Adipocyte (in vitro differentiated cells): ENCODE measurements around the gene CMIP.
"Not testable (repeated sequence)": the region's sequence is repeated elsewhere in the genome, so short reads cannot be mapped to it uniquely, and the experiment has no call there.

Experiments used
- DNase-seq: peaks from one replicate; pipeline ENCODE4 v3.0.0-alpha.2; 2015; ENCODE audit warnings: low read depth
- H3K27me3 ChIP-seq: replicated peaks from 2 replicates; pipeline ENCODE4 v1.7.0; 2013; ENCODE audit warnings: mild to moderate bottlenecking, low read length, moderate library complexity; ENCODE audit not compliant: control insufficient read depth, insufficient read depth
- H3K36me3 ChIP-seq: 2 replicates; pipeline ENCODE4 v1.7.0; 2013; ENCODE audit warnings: low read length, mild to moderate bottlenecking, moderate library complexity; ENCODE audit not compliant: control insufficient read depth, insufficient read depth, severe bottlenecking
- H3K4me1 ChIP-seq: 2 replicates; pipeline ENCODE4 v1.7.0; 2013; ENCODE audit warnings: mild to moderate bottlenecking, low read length, moderate library complexity; ENCODE audit not compliant: control insufficient read depth, insufficient read depth
- H3K4me3 ChIP-seq: 2 replicates; pipeline ENCODE4 v1.7.0; 2013; ENCODE audit warnings: mild to moderate bottlenecking, low read length, moderate library complexity
- H3K9ac ChIP-seq: 2 replicates; pipeline ENCODE4 v1.7.0; 2013; ENCODE audit warnings: mild to moderate bottlenecking, low read length, moderate library complexity
- H3K9me3 ChIP-seq: 2 replicates; pipeline ENCODE4 v1.7.0; 2013; ENCODE audit warnings: mild to moderate bottlenecking, low read length, moderate library complexity; ENCODE audit not compliant: control insufficient read depth

The CMIP gene

GRCh38 chr16:81738783-81739496, 294.3 kb downstream of the CMIP start:
- Histone ChIP-seq H3K9me3 (no peaks in the 10 kb centered on the region), H3K36me3 (no peaks in the 10 kb centered on the region), H3K4me1 (no peaks in the 10 kb centered on the region), H3K9ac (no peak overlapping the region), H3K27me3 (peaks cover 14% of the 10 kb centered on the region), H3K4me3 (no peak overlapping the region)
- no peak for DNase-seq

- Histone ChIP-seq H3K4me1 (no peaks in the 10 kb centered on the region), H3K9ac (no peak overlapping the region), H3K27me3 (peaks cover 14% of the 10 kb centered on the region), H3K9me3 (no peaks in the 10 kb centered on the region), H3K36me3 (no peaks in the 10 kb centered on the region), H3K4me3 (no peak overlapping the region)
- DNase-seq = no peak
These were observed 294.9 kb downstream of the CMIP start for GRCh38 chr16:81739503-81739902.

GRCh38 chr16:81740169-81740568, 295.6 kb downstream of the CMIP start:
- DNase-seq = no peak
- no peak overlapping the region for H3K9ac ChIP-seq
- no peaks in the 10 kb centered on the region for H3K9me3 ChIP-seq
- H3K4me1 ChIP-seq = no peaks in the 10 kb centered on the region
- no peak overlapping the region for H3K4me3 ChIP-seq
- H3K27me3 ChIP-seq = peaks cover 14% of the 10 kb centered on the region
- H3K36me3 ChIP-seq = no peaks in the 10 kb centered on the region

GRCh38 chr16:81741430-81741770, 296.8 kb downstream of the CMIP start:
- not testable (repeated sequence) for H3K4me3 ChIP-seq, H3K36me3 ChIP-seq, H3K4me1 ChIP-seq, H3K9me3 ChIP-seq, DNase-seq, H3K9ac ChIP-seq
- peaks cover 14% of the 10 kb centered on the region for H3K27me3 ChIP-seq

- DNase-seq = no peak
- Histone ChIP-seq H3K4me1 (peaks cover 3% of the 10 kb centered on the region), H3K27me3 (peaks cover 11% of the 10 kb centered on the region), H3K9me3 (no peaks in the 10 kb centered on the region), H3K4me3 (no peak overlapping the region), H3K9ac (no peak overlapping the region), H3K36me3 (no peaks in the 10 kb centered on the region)
These were observed 299.8 kb downstream of the CMIP start for GRCh38 chr16:81744385-81744784.

- Histone ChIP-seq H3K9me3 (no peaks in the 10 kb centered on the region), H3K36me3 (no peaks in the 10 kb centered on the region), H3K4me3 (no peak overlapping the region), H3K4me1 (peaks cover 3% of the 10 kb centered on the region), H3K27me3 (peaks cover 10% of the 10 kb centered on the region), H3K9ac (no peak overlapping the region)
- DNase-seq = no peak
These were observed 300.3 kb downstream of the CMIP start for GRCh38 chr16:81744911-81745310.

- peaks cover 10% of the 10 kb centered on the region for H3K27me3 ChIP-seq
- H3K9ac ChIP-seq = no peak overlapping the region
- peak; percentile 74 for DNase-seq
- H3K4me1 ChIP-seq = peaks cover 3% of the 10 kb centered on the region
- peak overlapping the region; percentile 76 for H3K4me3 ChIP-seq
- no peaks in the 10 kb centered on the region for H3K9me3 ChIP-seq
- no peaks in the 10 kb centered on the region for H3K36me3 ChIP-seq
These were observed 301.3 kb downstream of the CMIP start for GRCh38 chr16:81745704-81746558.

- Histone ChIP-seq H3K9me3 (no peaks in the 10 kb centered on the region), H3K36me3 (no peaks in the 10 kb centered on the region), H3K4me3 (peak overlapping the region; percentile 76), H3K4me1 (peaks cover 3% of the 10 kb centered on the region), H3K9ac (no peak overlapping the region), H3K27me3 (peaks cover 10% of the 10 kb centered on the region)
- DNase-seq = no peak
These were observed 302.0 kb downstream of the CMIP start for GRCh38 chr16:81746566-81746965.

GRCh38 chr16:81748476-81749198, 304.0 kb downstream of the CMIP start:
- Histone ChIP-seq H3K9ac (no peak overlapping the region), H3K36me3 (no peaks in the 10 kb centered on the region), H3K9me3 (no peaks in the 10 kb centered on the region), H3K27me3 (no peaks in the 10 kb centered on the region), H3K4me1 (peaks cover 3% of the 10 kb centered on the region), H3K4me3 (no peak overlapping the region)
- no peak for DNase-seq

- H3K9me3 ChIP-seq = no peaks in the 10 kb centered on the region
- no peaks in the 10 kb centered on the region for H3K27me3 ChIP-seq
- no peak overlapping the region for H3K4me3 ChIP-seq
- no peaks in the 10 kb centered on the region for H3K36me3 ChIP-seq
- no peak for DNase-seq
- no peaks in the 10 kb centered on the region for H3K4me1 ChIP-seq
- no peak overlapping the region for H3K9ac ChIP-seq
These were observed 307.7 kb downstream of the CMIP start for GRCh38 chr16:81752225-81752875.

GRCh38 chr16:81752876-81753227, 308.2 kb downstream of the CMIP start:
- DNase-seq = no peak
- H3K4me3 ChIP-seq = no peak overlapping the region
- H3K27me3 ChIP-seq = no peaks in the 10 kb centered on the region
- H3K9ac ChIP-seq = no peak overlapping the region
- no peaks in the 10 kb centered on the region for H3K9me3 ChIP-seq
- H3K36me3 ChIP-seq = no peaks in the 10 kb centered on the region
- no peaks in the 10 kb centered on the region for H3K4me1 ChIP-seq
